GM12878 (cell line): ENCODE data around the gene CREB5. TPM values are rescaled to one million over a fixed set of nuclear protein-coding genes. Genes with fewer than 3 reads are reported as not detected.
A peak's percentile ranks its signal among the peaks of the same experiment; 100 is the strongest.

ENCODE experiments used
- CHD1 ChIP-seq: IDR thresholded peaks from 2 replicates; pipeline ENCODE4 v1.6.1; 2012; ENCODE audit warnings: low read depth, low read length, improper control_type of control experiment
- ETV6 ChIP-seq, 2 experiments: fragments of 450-650 bp in 1 of 2; IDR thresholded peaks in 1 of 2; conservative IDR thresholded peaks in 1 of 2; 2 replicates each; pipeline ENCODE4 v1.6.1; 2014; ENCODE audit warnings: antibody characterized with exemption in 1 of 2, borderline replicate concordance in 1 of 2, low read depth in 1 of 2, mild to moderate bottlenecking in 1 of 2, moderate library complexity in 1 of 2
- KAT2A ChIP-seq: conservative IDR thresholded peaks from 2 replicates; pipeline ENCODE4 v1.6.1; 2011; ENCODE audit warnings: low read depth, low read length; ENCODE audit not compliant: control insufficient read depth
- MYB ChIP-seq: fragments of 150-350 bp; IDR thresholded peaks from 2 replicates; pipeline ENCODE4 v1.6.1; 2014; ENCODE audit warnings: mild to moderate bottlenecking, low read depth, low read length, borderline replicate concordance
- NBN ChIP-seq: fragments of 450-650 bp; IDR thresholded peaks from 2 replicates; pipeline ENCODE4 v1.6.1; 2016
- NRF1 ChIP-seq: conservative IDR thresholded peaks from 2 replicates; pipeline ENCODE4 v1.6.1; 2011; ENCODE audit warnings: mild to moderate bottlenecking, low read depth, low read length, improper control_type of control experiment
- POLR2A ChIP-seq: IDR thresholded peaks from 2 replicates; pipeline ENCODE4 v1.6.1; 2011; ENCODE audit warnings: low read depth, mild to moderate bottlenecking, low read length
- POU2F2 ChIP-seq: IDR thresholded peaks from 3 replicates; pipeline ENCODE4 v1.6.1; 2011; ENCODE audit warnings: low read depth, mild to moderate bottlenecking, low read length, borderline replicate concordance
- RBBP5 ChIP-seq: fragments of 200-600 bp; sonication (generic); conservative IDR thresholded peaks from 2 replicates; pipeline ENCODE4 v1.6.1; 2016
- TCF3 ChIP-seq: IDR thresholded peaks from 2 replicates; pipeline ENCODE4 v1.6.1; 2012; ENCODE audit warnings: low read depth, mild to moderate bottlenecking, low read length, borderline replicate concordance; ENCODE audit not compliant: insufficient read depth
- ZNF274 ChIP-seq: IDR thresholded peaks from one replicate; pipeline ENCODE4 v1.8.0; 2011; ENCODE audit not compliant: insufficient read length, insufficient read depth
- ZSCAN29 ChIP-seq: fragments of 450-650 bp; IDR thresholded peaks from 2 replicates; pipeline ENCODE4 v1.6.1; 2017; ENCODE audit warnings: mild to moderate bottlenecking, moderate library complexity
- polyA plus RNA-seq, 11 experiments: library from polyadenylated mRNA; depleted of rRNA in 4 of 11; unstranded in 6 of 11; stranded (reverse) in 5 of 11; fragments of >200 nt; fragmentation: Nextera tagmentation in 4 of 11; fragmentation: Illumina TruSeq in 1 of 11; extraction: Ambion mirVana in 4 of 11; extraction: Trizol in 1 of 11; gene quantifications; 1 replicate in 1 of 11; 2 replicates in 10 of 11; pipeline versions ENCODE4 v1.2.1 to v1.2.3, GENCODE V29; 2011 to 2016; ENCODE audit warnings: inconsistent platforms in 2 of 11, missing spikeins in 2 of 11, low read depth in 1 of 11
- total RNA-seq, 4 experiments: library from RNA; depleted of rRNA in 3 of 4; stranded (reverse); fragments of >200 nt in 3 of 4; fragmentation: Illumina TruSeq in 1 of 4; extraction: Trizol in 1 of 4; gene quantifications; 2 replicates each; pipeline versions ENCODE4 v1.2.1 to v1.2.3, GENCODE V29; 2013 to 2021
- TF ChIP-seq, protein P1 (sequence below): fragments of 450-650 bp; IDR thresholded peaks from 2 replicates; pipeline ENCODE4 v1.6.1; 2016; ENCODE audit warnings: mild to moderate bottlenecking, moderate library complexity, borderline replicate concordance
- TF ChIP-seq, protein P2 (sequence below), 3 experiments: IDR thresholded peaks in 2 of 3; conservative IDR thresholded peaks in 1 of 3; 2 replicates each; pipeline ENCODE4 v1.5.1; 2011; ENCODE audit warnings: low read depth in 3 of 3, low read length in 3 of 3, mild to moderate bottlenecking in 3 of 3, control low read depth in 2 of 3, moderate library complexity in 2 of 3, inconsistent platforms in 1 of 3, mixed read lengths in 1 of 3; ENCODE audit not compliant: control insufficient read depth in 2 of 3, insufficient read depth in 1 of 3; ENCODE audit errors: extremely low read depth in 1 of 3
- TF ChIP-seq, protein P3 (sequence below): fragments of 450-650 bp; formaldehyde crosslinking; IDR thresholded peaks from 2 replicates; pipeline ENCODE4 v1.5.0; 2022; ENCODE audit warnings: mild to moderate bottlenecking, missing genetic modification characterization
- TF ChIP-seq, protein P4 (sequence below): IDR thresholded peaks from 2 replicates; pipeline ENCODE4 v1.6.1; 2011; ENCODE audit warnings: borderline replicate concordance, low read depth, mild to moderate bottlenecking, moderate library complexity, low read length; ENCODE audit not compliant: insufficient read depth, poor library complexity, severe bottlenecking

The CREB5 gene
- total and polyA plus RNA-seq, 10 of the 15 experiments (the other 5 are each of a cell fraction or from before 2014, with no cell fraction given): 12.9 to 74.1 (median 53.0) TPM

DNA sequence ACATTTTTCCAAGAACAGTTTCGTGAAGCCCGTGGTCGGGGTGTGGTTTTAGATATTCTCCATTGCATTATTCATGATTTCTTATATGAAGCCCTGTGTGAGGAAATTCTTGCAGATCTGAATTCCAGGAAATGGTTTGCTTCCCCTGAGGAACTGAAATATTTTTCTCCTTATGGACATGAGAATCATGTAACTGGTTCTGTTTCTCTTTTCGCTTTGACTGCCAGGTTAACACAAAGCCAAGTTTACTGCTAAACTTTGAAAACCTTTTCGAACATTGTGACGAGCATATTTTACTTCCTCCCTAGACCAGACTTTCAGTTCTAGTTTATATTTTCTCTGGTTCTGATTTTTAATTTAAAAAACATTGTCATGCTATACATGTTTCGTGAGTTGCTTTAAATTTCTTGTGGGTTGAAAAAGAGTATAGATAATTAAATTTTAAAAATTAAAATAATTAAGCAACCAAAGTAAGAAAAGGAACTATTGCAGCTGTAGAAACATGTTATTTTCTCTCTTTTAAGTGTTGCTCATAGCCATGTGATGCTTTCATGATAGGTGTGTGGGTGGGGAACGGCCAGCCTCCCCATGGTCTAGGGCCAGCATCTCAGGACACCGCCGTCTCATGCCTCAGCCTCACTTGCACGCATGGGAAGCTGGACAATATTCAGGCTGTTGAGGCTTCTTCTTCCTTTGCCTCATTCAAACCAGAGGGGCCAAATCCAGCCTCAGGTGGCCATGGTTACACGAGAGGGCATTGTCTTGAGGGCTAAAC is 97.1 kb downstream of the CREB5 start (continued):
- TF ChIP-seq, protein P1, sequence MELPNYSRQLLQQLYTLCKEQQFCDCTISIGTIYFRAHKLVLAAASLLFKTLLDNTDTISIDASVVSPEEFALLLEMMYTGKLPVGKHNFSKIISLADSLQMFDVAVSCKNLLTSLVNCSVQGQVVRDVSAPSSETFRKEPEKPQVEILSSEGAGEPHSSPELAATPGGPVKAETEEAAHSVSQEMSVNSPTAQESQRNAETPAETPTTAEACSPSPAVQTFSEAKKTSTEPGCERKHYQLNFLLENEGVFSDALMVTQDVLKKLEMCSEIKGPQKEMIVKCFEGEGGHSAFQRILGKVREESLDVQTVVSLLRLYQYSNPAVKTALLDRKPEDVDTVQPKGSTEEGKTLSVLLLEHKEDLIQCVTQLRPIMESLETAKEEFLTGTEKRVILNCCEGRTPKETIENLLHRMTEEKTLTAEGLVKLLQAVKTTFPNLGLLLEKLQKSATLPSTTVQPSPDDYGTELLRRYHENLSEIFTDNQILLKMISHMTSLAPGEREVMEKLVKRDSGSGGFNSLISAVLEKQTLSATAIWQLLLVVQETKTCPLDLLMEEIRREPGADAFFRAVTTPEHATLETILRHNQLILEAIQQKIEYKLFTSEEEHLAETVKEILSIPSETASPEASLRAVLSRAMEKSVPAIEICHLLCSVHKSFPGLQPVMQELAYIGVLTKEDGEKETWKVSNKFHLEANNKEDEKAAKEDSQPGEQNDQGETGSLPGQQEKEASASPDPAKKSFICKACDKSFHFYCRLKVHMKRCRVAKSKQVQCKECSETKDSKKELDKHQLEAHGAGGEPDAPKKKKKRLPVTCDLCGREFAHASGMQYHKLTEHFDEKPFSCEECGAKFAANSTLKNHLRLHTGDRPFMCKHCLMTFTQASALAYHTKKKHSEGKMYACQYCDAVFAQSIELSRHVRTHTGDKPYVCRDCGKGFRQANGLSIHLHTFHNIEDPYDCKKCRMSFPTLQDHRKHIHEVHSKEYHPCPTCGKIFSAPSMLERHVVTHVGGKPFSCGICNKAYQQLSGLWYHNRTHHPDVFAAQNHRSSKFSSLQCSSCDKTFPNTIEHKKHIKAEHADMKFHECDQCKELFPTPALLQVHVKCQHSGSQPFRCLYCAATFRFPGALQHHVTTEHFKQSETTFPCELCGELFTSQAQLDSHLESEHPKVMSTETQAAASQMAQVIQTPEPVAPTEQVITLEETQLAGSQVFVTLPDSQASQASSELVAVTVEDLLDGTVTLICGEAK: no peak
- TF ChIP-seq TCF3 (0 out of 2 replicates have a peak, but pooled peaks have one; percentile 15), ZSCAN29 (no peak), POLR2A (peak; percentile 43; the same call in 1 of the 2 replicates), CHD1 (no peak; the same call in 1 of the 2 replicates), NRF1 (no peak), POU2F2 (peak; percentile 45; the same call in 1 of the 3 replicates), NBN (no peak), KAT2A (no peak), ETV6 (conservative IDR thresholded peaks at IDR 0.05 in 1 of 2, IDR thresholded peaks at IDR 0.05 in 1 of 2; ENCODE audit: borderline replicate concordance in 1 of 2, low read depth in 1 of 2) (peak in 1 of 2 experiments; percentile 93; a peak in 2 of 4 replicates), RBBP5 (no peak), ZNF274 (no peak), MYB (peak; percentile 41; the same call in 1 of the 2 replicates)
- TF ChIP-seq, protein P2, sequence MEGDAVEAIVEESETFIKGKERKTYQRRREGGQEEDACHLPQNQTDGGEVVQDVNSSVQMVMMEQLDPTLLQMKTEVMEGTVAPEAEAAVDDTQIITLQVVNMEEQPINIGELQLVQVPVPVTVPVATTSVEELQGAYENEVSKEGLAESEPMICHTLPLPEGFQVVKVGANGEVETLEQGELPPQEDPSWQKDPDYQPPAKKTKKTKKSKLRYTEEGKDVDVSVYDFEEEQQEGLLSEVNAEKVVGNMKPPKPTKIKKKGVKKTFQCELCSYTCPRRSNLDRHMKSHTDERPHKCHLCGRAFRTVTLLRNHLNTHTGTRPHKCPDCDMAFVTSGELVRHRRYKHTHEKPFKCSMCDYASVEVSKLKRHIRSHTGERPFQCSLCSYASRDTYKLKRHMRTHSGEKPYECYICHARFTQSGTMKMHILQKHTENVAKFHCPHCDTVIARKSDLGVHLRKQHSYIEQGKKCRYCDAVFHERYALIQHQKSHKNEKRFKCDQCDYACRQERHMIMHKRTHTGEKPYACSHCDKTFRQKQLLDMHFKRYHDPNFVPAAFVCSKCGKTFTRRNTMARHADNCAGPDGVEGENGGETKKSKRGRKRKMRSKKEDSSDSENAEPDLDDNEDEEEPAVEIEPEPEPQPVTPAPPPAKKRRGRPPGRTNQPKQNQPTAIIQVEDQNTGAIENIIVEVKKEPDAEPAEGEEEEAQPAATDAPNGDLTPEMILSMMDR (IDR thresholded peaks at IDR 0.05 in 2 of 3, conservative IDR thresholded peaks at IDR 0.05 in 1 of 3; ENCODE audit: control insufficient read depth in 2 of 3, extremely low read depth in 1 of 3, insufficient read depth in 1 of 3, low read depth in 3 of 3, low read length in 3 of 3): no peak
- TF ChIP-seq, protein P3, sequence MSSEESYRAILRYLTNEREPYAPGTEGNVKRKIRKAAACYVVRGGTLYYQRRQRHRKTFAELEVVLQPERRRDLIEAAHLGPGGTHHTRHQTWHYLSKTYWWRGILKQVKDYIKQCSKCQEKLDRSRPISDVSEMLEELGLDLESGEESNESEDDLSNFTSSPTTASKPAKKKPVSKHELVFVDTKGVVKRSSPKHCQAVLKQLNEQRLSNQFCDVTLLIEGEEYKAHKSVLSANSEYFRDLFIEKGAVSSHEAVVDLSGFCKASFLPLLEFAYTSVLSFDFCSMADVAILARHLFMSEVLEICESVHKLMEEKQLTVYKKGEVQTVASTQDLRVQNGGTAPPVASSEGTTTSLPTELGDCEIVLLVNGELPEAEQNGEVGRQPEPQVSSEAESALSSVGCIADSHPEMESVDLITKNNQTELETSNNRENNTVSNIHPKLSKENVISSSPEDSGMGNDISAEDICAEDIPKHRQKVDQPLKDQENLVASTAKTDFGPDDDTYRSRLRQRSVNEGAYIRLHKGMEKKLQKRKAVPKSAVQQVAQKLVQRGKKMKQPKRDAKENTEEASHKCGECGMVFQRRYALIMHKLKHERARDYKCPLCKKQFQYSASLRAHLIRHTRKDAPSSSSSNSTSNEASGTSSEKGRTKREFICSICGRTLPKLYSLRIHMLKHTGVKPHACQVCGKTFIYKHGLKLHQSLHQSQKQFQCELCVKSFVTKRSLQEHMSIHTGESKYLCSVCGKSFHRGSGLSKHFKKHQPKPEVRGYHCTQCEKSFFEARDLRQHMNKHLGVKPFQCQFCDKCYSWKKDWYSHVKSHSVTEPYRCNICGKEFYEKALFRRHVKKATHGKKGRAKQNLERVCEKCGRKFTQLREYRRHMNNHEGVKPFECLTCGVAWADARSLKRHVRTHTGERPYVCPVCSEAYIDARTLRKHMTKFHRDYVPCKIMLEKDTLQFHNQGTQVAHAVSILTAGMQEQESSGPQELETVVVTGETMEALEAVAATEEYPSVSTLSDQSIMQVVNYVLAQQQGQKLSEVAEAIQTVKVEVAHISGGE (CRISPR knock-in tag): no peak
- TF ChIP-seq, protein P4, sequence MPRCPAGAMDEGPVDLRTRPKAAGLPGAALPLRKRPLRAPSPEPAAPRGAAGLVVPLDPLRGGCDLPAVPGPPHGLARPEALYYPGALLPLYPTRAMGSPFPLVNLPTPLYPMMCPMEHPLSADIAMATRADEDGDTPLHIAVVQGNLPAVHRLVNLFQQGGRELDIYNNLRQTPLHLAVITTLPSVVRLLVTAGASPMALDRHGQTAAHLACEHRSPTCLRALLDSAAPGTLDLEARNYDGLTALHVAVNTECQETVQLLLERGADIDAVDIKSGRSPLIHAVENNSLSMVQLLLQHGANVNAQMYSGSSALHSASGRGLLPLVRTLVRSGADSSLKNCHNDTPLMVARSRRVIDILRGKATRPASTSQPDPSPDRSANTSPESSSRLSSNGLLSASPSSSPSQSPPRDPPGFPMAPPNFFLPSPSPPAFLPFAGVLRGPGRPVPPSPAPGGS: peak; percentile 82
